RCC 7860 (cell line): ENCODE data around the gene IGLL1.
"Not testable (repeated sequence)": the region's sequence is repeated elsewhere in the genome, so short reads cannot be mapped to it uniquely, and the experiment has no call there.

Experiments used
- DNase-seq: peaks from one replicate; pipeline ENCODE4 v3.0.0-alpha.2; 2015; ENCODE audit warnings: low spot score
- FAIRE-seq: peaks from 2 replicates; lab custom pipeline; 2012; peaks lifted over from hg19 to GRCh38; lab: Jason Lieb, UNC

The IGLL1 gene

GRCh38 chr22:23591846-23592245, 11.8 kb upstream of the IGLL1 start:
- FAIRE-seq (no peak), DNase-seq (no peak)

- DNase-seq, result no peak
- no peak for FAIRE-seq
Observed at GRCh38 chr22:23591201-23591791, 11.2 kb upstream of the IGLL1 start.

GRCh38 chr22:23583836-23584235, 3.7 kb upstream of the IGLL1 start:
- FAIRE-seq, result no peak
- DNase-seq, result no peak

- FAIRE-seq, result no peak
- DNase-seq, result no peak
Observed at GRCh38 chr22:23583153-23583552, 3.1 kb upstream of the IGLL1 start.

GRCh38 chr22:23581260-23581650, 1.2 kb upstream of the IGLL1 start:
- no peak for FAIRE-seq

GRCh38 chr22:23580576-23581259, 628 bp upstream of the IGLL1 start:
- no peak for FAIRE-seq
- no peak for DNase-seq

More at GRCh38 chr22:23581260-23581650, 1.2 kb upstream of the IGLL1 start:
- no peak for DNase-seq

- FAIRE-seq (no peak), DNase-seq (no peak)
Observed at GRCh38 chr22:23579280-23579679, 810 bp downstream of the IGLL1 start.

GRCh38 chr22:23578306-23578705, 1.8 kb downstream of the IGLL1 start:
- DNase-seq (no peak), FAIRE-seq (no peak)

GRCh38 chr22:23576681-23577080, 3.4 kb downstream of the IGLL1 start:
- no peak for DNase-seq
- FAIRE-seq, result no peak

- FAIRE-seq, result no peak
- DNase-seq, result no peak
Observed at GRCh38 chr22:23575601-23576000, 4.5 kb downstream of the IGLL1 start.

GRCh38 chr22:23574877-23575276, 5.2 kb downstream of the IGLL1 start:
- no peak for FAIRE-seq
- no peak for DNase-seq

GRCh38 chr22:23574371-23574811, 5.7 kb downstream of the IGLL1 start:
- no peak for DNase-seq
- FAIRE-seq, result no peak

GRCh38 chr22:23573701-23574235, 6.3 kb downstream of the IGLL1 start:
- FAIRE-seq, result not testable (repeated sequence)

GRCh38 chr22:23573106-23573505, 7.0 kb downstream of the IGLL1 start:
- not testable (repeated sequence) for DNase-seq, FAIRE-seq

More at GRCh38 chr22:23573701-23574235, 6.3 kb downstream of the IGLL1 start:
- DNase-seq, result not testable (repeated sequence)

- FAIRE-seq, result no peak
- no peak for DNase-seq
Observed at GRCh38 chr22:23571486-23571885, 8.6 kb downstream of the IGLL1 start.

GRCh38 chr22:23570681-23571080, 9.4 kb downstream of the IGLL1 start:
- no peak for DNase-seq
- FAIRE-seq, result no peak

GRCh38 chr22:23569716-23570115, 10.4 kb downstream of the IGLL1 start:
- FAIRE-seq, result no peak

GRCh38 chr22:23569291-23569690, 10.8 kb downstream of the IGLL1 start:
- no peak for FAIRE-seq

More at GRCh38 chr22:23569716-23570115, 10.4 kb downstream of the IGLL1 start:
- no peak for DNase-seq

GRCh38 chr22:23566705-23567475, 13.2 kb downstream of the IGLL1 start:
- no peak for FAIRE-seq
- DNase-seq, result no peak

More at GRCh38 chr22:23569291-23569690, 10.8 kb downstream of the IGLL1 start:
- DNase-seq, result no peak

GRCh38 chr22:23565915-23566704, 14.0 kb downstream of the IGLL1 start:
- DNase-seq, result no peak
- no peak for FAIRE-seq
